HepG2 (cell line): ENCODE results near the gene QPCT. TPM values are rescaled to one million over a fixed set of nuclear protein-coding genes. Genes with fewer than 3 reads are reported as not detected.

Experiments
- BRD4 ChIP-seq: sonication (generic); formaldehyde crosslinking; IDR thresholded peaks from 2 replicates; pipeline ENCODE4 v1.4.0; 2020; ENCODE audit warnings: missing genetic modification reagents
- CBX2 ChIP-seq, 2 experiments: fragments of 200-600 bp in 1 of 2; sonication (generic); formaldehyde crosslinking in 1 of 2; IDR thresholded peaks; 2 replicates each; pipeline versions ENCODE4 v1.7.0 to v1.8.1; 2018 to 2022; ENCODE audit warnings: low read depth in 2 of 2, low read length in 1 of 2, mild to moderate bottlenecking in 1 of 2, missing genetic modification reagents in 1 of 2
- HMG20A ChIP-seq: IDR thresholded peaks from 2 replicates; pipeline ENCODE4 v1.6.1; 2016; ENCODE audit warnings: borderline replicate concordance
- MEIS2 ChIP-seq: sonication (generic); formaldehyde crosslinking; IDR thresholded peaks from 2 replicates; pipeline ENCODE4 v1.9.0; 2021; ENCODE audit warnings: mild to moderate bottlenecking, missing genetic modification reagents
- MTF1 ChIP-seq: sonication (generic); formaldehyde crosslinking; IDR thresholded peaks from 2 replicates; pipeline ENCODE4 v1.5.0; 2020; ENCODE audit warnings: missing genetic modification reagents
- SOX13 ChIP-seq, 3 experiments: fragments of 450-650 bp in 1 of 3; sonication (generic) in 1 of 3; formaldehyde crosslinking in 1 of 3; IDR thresholded peaks in 2 of 3; conservative IDR thresholded peaks in 1 of 3; 2 replicates each; pipeline versions ENCODE4 v1.5.0 to v1.6.1; 2016 to 2020; ENCODE audit warnings: antibody characterized with exemption in 1 of 3, mild to moderate bottlenecking in 1 of 3, missing compliant biosample characterization in 1 of 3, missing genetic modification reagents in 1 of 3, moderate library complexity in 1 of 3
- THYN1 ChIP-seq: sonication (generic); formaldehyde crosslinking; IDR thresholded peaks from 2 replicates; pipeline ENCODE4 v1.8.1; 2023; ENCODE audit warnings: low read depth, mild to moderate bottlenecking, moderate library complexity, missing genetic modification reagents, borderline replicate concordance
- ZFP36L2 ChIP-seq: sonication (generic); formaldehyde crosslinking; IDR thresholded peaks from 2 replicates; pipeline ENCODE4 v1.4.0; 2020; ENCODE audit warnings: missing genetic modification reagents
- ZFP41 ChIP-seq: sonication (generic); formaldehyde crosslinking; IDR thresholded peaks from 2 replicates; pipeline ENCODE4 v1.4.0; 2020; ENCODE audit warnings: mild to moderate bottlenecking, missing genetic modification reagents, borderline replicate concordance
- ZNF20 ChIP-seq: sonication (generic); formaldehyde crosslinking; IDR thresholded peaks from 2 replicates; pipeline ENCODE4 v1.4.0; 2020; ENCODE audit warnings: mild to moderate bottlenecking, moderate library complexity, missing genetic modification reagents
- ZNF24 ChIP-seq: fragments of 450-650 bp; IDR thresholded peaks from 2 replicates; pipeline ENCODE4 v1.6.1; 2017; ENCODE audit warnings: antibody characterized with exemption, mild to moderate bottlenecking
- ZNF350 ChIP-seq: sonication (generic); formaldehyde crosslinking; IDR thresholded peaks from 2 replicates; pipeline ENCODE4 v1.4.0; 2020; ENCODE audit warnings: mild to moderate bottlenecking, low read depth, missing genetic modification reagents, borderline replicate concordance
- ZNF552 ChIP-seq: sonication (generic); formaldehyde crosslinking; IDR thresholded peaks from 2 replicates; pipeline ENCODE4 v1.9.0; 2022; ENCODE audit warnings: missing genetic modification reagents, mild to moderate bottlenecking, borderline replicate concordance
- ZNF703 ChIP-seq: sonication (generic); formaldehyde crosslinking; IDR thresholded peaks from 2 replicates; pipeline ENCODE4 v1.5.1; 2020; ENCODE audit warnings: missing genetic modification reagents, mild to moderate bottlenecking, moderate library complexity, borderline replicate concordance
- ZSCAN9 ChIP-seq: IDR thresholded peaks from 2 replicates; pipeline ENCODE4 v1.6.1; 2016; ENCODE audit warnings: borderline replicate concordance
- polyA plus RNA-seq, 8 experiments: library from polyadenylated mRNA; depleted of rRNA in 3 of 8; stranded (reverse) in 7 of 8; unstranded in 1 of 8; fragments of >200 nt; fragmentation: Illumina TruSeq in 4 of 8; extraction: Trizol in 4 of 8; gene quantifications; 2 replicates each; pipeline versions ENCODE4 v1.2.1 to v1.2.3, GENCODE V29; 2011 to 2016; ENCODE audit warnings: low read depth in 4 of 8, missing spikeins in 1 of 8, mixed read lengths in 1 of 8; ENCODE audit not compliant: insufficient read depth in 1 of 8
- total RNA-seq, 5 experiments: library from RNA; depleted of rRNA; stranded (reverse); fragments of >200 nt; fragmentation: Illumina TruSeq; extraction: Trizol; gene quantifications; 2 replicates each; pipeline ENCODE4 v1.2.3, GENCODE V29; 2016; ENCODE audit warnings: low read depth in 1 of 5
- TF ChIP-seq, protein P1 (sequence below): sonication (generic); formaldehyde crosslinking; conservative IDR thresholded peaks from 2 replicates; pipeline ENCODE4 v1.4.0; 2020; ENCODE audit warnings: missing genetic modification reagents
- TF ChIP-seq, protein P2 (sequence below): sonication (generic); formaldehyde crosslinking; IDR thresholded peaks from 2 replicates; pipeline ENCODE4 v1.4.0; 2020; ENCODE audit warnings: missing genetic modification reagents
- TF ChIP-seq, protein P3 (sequence below): sonication (generic); formaldehyde crosslinking; IDR thresholded peaks from 2 replicates; pipeline ENCODE4 v1.8.0; 2023; ENCODE audit warnings: mild to moderate bottlenecking, missing genetic modification reagents
- TF ChIP-seq, protein P4 (sequence below): sonication (generic); formaldehyde crosslinking; IDR thresholded peaks from 2 replicates; pipeline ENCODE4 v1.9.0; 2022; ENCODE audit warnings: low read depth, missing genetic modification reagents
- TF ChIP-seq, protein P5 (sequence below): sonication (generic); formaldehyde crosslinking; IDR thresholded peaks from 2 replicates; pipeline ENCODE4 v1.4.0; 2020; ENCODE audit warnings: mild to moderate bottlenecking, missing genetic modification reagents

The QPCT gene
- total and polyA plus RNA-seq, 2 of the 13 experiments (the other 11 are each of a cell fraction or from before 2014, with no cell fraction given) = 0.77 to 1.2 TPM

DNA sequence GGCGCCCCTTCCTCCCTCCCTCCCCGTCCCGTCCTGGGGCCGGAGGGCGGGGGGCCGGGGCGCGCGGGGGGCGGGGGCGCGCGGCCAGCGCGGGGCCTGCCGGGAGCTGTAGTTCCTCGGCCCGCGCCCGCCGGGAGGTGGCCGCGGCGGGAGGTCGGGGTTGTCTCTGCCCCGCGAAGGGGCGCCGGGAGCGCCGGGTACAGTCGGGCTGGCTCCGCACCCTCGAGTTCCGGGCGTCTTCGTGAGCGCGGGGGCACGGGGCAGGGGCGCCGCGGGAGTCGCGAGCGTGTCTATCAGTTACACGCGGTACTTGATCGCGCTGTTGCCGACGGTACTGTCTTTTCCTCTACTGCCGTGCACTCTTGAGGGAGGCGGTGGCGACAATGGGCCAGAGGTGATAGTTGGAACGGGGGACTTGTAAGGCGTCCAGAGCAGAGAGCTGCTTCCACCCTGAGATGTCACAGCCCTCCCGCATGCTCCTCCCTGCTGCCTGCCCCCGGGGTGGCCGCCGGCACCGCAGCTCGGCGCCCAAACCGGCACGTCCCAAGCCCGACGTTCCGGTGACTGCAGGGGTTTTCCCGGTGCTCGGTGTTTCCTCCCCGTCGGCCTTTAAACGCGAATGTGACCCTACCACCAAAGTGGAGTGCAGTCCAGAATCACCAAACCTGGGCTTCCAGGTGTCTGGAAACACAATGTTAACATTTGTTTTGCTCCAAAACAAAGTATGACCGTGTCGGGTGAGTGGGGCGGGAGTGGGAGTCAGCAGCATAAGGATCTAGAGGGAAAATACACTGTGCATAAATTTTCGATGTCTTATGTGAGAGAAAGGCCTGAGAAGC is 19.4 kb upstream of the QPCT start, which contains the start of gene PRKD3 (continued):
- no peak for TF ChIP-seq BRD4 (CRISPR knock-in tag)
- TF ChIP-seq, protein P1, sequence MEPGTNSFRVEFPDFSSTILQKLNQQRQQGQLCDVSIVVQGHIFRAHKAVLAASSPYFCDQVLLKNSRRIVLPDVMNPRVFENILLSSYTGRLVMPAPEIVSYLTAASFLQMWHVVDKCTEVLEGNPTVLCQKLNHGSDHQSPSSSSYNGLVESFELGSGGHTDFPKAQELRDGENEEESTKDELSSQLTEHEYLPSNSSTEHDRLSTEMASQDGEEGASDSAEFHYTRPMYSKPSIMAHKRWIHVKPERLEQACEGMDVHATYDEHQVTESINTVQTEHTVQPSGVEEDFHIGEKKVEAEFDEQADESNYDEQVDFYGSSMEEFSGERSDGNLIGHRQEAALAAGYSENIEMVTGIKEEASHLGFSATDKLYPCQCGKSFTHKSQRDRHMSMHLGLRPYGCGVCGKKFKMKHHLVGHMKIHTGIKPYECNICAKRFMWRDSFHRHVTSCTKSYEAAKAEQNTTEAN (CRISPR knock-in tag) = 0 out of 2 replicates have a peak, but pooled peaks have one; percentile 20
- TF ChIP-seq MEIS2 = peak; percentile 45
- TF ChIP-seq, protein P2, sequence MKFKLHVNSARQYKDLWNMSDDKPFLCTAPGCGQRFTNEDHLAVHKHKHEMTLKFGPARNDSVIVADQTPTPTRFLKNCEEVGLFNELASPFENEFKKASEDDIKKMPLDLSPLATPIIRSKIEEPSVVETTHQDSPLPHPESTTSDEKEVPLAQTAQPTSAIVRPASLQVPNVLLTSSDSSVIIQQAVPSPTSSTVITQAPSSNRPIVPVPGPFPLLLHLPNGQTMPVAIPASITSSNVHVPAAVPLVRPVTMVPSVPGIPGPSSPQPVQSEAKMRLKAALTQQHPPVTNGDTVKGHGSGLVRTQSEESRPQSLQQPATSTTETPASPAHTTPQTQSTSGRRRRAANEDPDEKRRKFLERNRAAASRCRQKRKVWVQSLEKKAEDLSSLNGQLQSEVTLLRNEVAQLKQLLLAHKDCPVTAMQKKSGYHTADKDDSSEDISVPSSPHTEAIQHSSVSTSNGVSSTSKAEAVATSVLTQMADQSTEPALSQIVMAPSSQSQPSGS (CRISPR knock-in tag) = 0 out of 2 replicates have a peak, but pooled peaks have one; percentile 9
- 0 out of 2 replicates have a peak, but pooled peaks have one; percentile 48 for TF ChIP-seq CBX2 (IDR thresholded peaks at IDR 0.05; ENCODE audit: low read depth, low read length)
- TF ChIP-seq CBX2 (CRISPR knock-in tag; IDR thresholded peaks at IDR 0.05; ENCODE audit: low read depth) = peak; percentile 99
- TF ChIP-seq ZNF350 (CRISPR knock-in tag) = peak; percentile 61; the same call in 1 of the 2 replicates
- TF ChIP-seq ZNF552 (CRISPR knock-in tag) = no peak
- no peak for TF ChIP-seq MTF1 (CRISPR knock-in tag)
- no peak for TF ChIP-seq ZSCAN9 (CRISPR knock-in tag)
- TF ChIP-seq ZNF24 = no peak
- no peak for TF ChIP-seq ZFP36L2
- TF ChIP-seq, protein P3, sequence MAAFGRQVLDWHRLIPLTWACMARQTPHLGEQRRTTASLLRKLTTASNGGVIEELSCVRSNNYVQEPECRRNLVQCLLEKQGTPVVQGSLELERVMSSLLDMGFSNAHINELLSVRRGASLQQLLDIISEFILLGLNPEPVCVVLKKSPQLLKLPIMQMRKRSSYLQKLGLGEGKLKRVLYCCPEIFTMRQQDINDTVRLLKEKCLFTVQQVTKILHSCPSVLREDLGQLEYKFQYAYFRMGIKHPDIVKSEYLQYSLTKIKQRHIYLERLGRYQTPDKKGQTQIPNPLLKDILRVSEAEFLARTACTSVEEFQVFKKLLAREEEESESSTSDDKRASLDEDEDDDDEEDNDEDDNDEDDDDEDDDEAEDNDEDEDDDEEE = peak; percentile 96
- no peak for TF ChIP-seq ZNF703 (CRISPR knock-in tag)
- TF ChIP-seq HMG20A (CRISPR knock-in tag) = no peak
- TF ChIP-seq THYN1 = no peak
- TF ChIP-seq ZNF20 (CRISPR knock-in tag) = no peak
- no peak for TF ChIP-seq ZFP41 (CRISPR knock-in tag)
- TF ChIP-seq, protein P4, sequence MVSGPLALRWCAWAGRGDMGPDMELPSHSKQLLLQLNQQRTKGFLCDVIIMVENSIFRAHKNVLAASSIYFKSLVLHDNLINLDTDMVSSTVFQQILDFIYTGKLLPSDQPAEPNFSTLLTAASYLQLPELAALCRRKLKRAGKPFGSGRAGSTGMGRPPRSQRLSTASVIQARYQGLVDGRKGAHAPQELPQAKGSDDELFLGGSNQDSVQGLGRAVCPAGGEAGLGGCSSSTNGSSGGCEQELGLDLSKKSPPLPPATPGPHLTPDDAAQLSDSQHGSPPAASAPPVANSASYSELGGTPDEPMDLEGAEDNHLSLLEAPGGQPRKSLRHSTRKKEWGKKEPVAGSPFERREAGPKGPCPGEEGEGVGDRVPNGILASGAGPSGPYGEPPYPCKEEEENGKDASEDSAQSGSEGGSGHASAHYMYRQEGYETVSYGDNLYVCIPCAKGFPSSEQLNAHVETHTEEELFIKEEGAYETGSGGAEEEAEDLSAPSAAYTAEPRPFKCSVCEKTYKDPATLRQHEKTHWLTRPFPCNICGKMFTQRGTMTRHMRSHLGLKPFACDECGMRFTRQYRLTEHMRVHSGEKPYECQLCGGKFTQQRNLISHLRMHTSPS (CRISPR knock-in tag) = peak; percentile 38; the same call in 1 of the 2 replicates
- TF ChIP-seq SOX13 (IDR thresholded peaks at IDR 0.05) = no peak; the same call in 1 of the 2 replicates
- TF ChIP-seq SOX13 (CRISPR knock-in tag; conservative IDR thresholded peaks at IDR 0.05 in 1 of 2, IDR thresholded peaks at IDR 0.05 in 1 of 2) = no peak
- TF ChIP-seq, protein P5, sequence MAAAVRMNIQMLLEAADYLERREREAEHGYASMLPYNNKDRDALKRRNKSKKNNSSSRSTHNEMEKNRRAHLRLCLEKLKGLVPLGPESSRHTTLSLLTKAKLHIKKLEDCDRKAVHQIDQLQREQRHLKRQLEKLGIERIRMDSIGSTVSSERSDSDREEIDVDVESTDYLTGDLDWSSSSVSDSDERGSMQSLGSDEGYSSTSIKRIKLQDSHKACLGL (CRISPR knock-in tag) = no peak; the same call in 1 of the 2 replicates
